Skeletal muscle tissue (tissue), 4 donors: ENCODE data around the gene UBE2Q1. TPM values are rescaled to one million over a fixed set of nuclear protein-coding genes. Genes with fewer than 3 reads are reported as not detected.

Experiments used
- H3K27ac ChIP-seq: one replicate; pipeline ENCODE4 v1.7.0; 2013; ENCODE audit warnings: mild to moderate bottlenecking, low read depth, low read length, inconsistent platforms
- H3K27me3 ChIP-seq, 3 donors: one replicate each; pipeline ENCODE4 v1.7.0; 2013; ENCODE audit warnings: low read length in 3 of 3; ENCODE audit not compliant: control insufficient read depth in 3 of 3, insufficient read depth in 3 of 3
- H3K36me3 ChIP-seq, 3 donors: one replicate each; pipeline ENCODE4 v1.7.0; 2013; ENCODE audit warnings: low read length in 3 of 3; ENCODE audit not compliant: control insufficient read depth in 3 of 3, insufficient read depth in 3 of 3
- H3K4me1 ChIP-seq, 3 donors: one replicate each; pipeline ENCODE4 v1.7.0; 2013; ENCODE audit warnings: low read length in 3 of 3, mild to moderate bottlenecking in 3 of 3; ENCODE audit not compliant: control insufficient read depth in 3 of 3, insufficient read depth in 3 of 3
- H3K4me3 ChIP-seq, 3 donors: one replicate each; pipeline ENCODE4 v1.7.0; 2013; ENCODE audit warnings: low read length in 3 of 3
- H3K9ac ChIP-seq, 3 donors: one replicate each; pipeline ENCODE4 v1.7.0; 2013; ENCODE audit warnings: low read length in 3 of 3, mild to moderate bottlenecking in 3 of 3, moderate library complexity in 2 of 3, low read depth in 1 of 3
- H3K9me3 ChIP-seq, 3 donors: one replicate each; pipeline ENCODE4 v1.7.0; 2013; ENCODE audit warnings: low read length in 3 of 3; ENCODE audit not compliant: control insufficient read depth in 3 of 3
- total RNA-seq: library from RNA; depleted of rRNA; stranded (reverse); fragments of >200 nt; gene quantifications from one replicate; pipeline ENCODE4 v1.2.3, GENCODE V29; 2014
- donor health status: Osteomylitis.

UBE2Q1 gene
- total RNA-seq, 1 donor from 2014 or later = 15.1 TPM

- Histone ChIP-seq H3K36me3 (peaks cover 54 to 85% (median 81%) of the 10 kb centered on the region in 3 donors), H3K27ac (no peak overlapping the region), H3K4me3 (no peak overlapping the region), H3K4me1 (no peaks in the 10 kb centered on the region), H3K27me3 (no peaks in the 10 kb centered on the region), H3K9ac (no peak overlapping the region), H3K9me3 (no peaks in the 10 kb centered on the region)
Observed at GRCh38 chr1:154593390-154593789, 34.9 kb upstream of the UBE2Q1 start.

GRCh38 chr1:154591206-154591605 lies 32.7 kb upstream of the UBE2Q1 start:
- Histone ChIP-seq H3K27ac (no peak overlapping the region), H3K36me3 (peaks cover 56 to 85% (median 83%) of the 10 kb centered on the region in 3 donors), H3K4me1 (no peaks in the 10 kb centered on the region), H3K4me3 (no peak overlapping the region), H3K9me3 (no peaks in the 10 kb centered on the region), H3K27me3 (no peaks in the 10 kb centered on the region), H3K9ac (no peak overlapping the region)

- no peak overlapping the region for H3K27ac ChIP-seq
- H3K9ac ChIP-seq = no peak overlapping the region
- H3K27me3 ChIP-seq = no peaks in the 10 kb centered on the region
- H3K36me3 ChIP-seq = peaks cover 56 to 85% (median 84%) of the 10 kb centered on the region in 3 donors
- H3K4me3 ChIP-seq = no peak overlapping the region
- no peaks in the 10 kb centered on the region for H3K9me3 ChIP-seq
- no peaks in the 10 kb centered on the region for H3K4me1 ChIP-seq
Observed at GRCh38 chr1:154590756-154591155, 32.3 kb upstream of the UBE2Q1 start.

GRCh38 chr1:154589780-154590179 lies 31.3 kb upstream of the UBE2Q1 start:
- H3K27ac ChIP-seq = no peak overlapping the region
- H3K27me3 ChIP-seq = no peaks in the 10 kb centered on the region
- H3K9me3 ChIP-seq = no peaks in the 10 kb centered on the region
- H3K36me3 ChIP-seq = peaks cover 62 to 89% (median 87%) of the 10 kb centered on the region in 3 donors
- H3K4me1 ChIP-seq = no peaks in the 10 kb centered on the region
- no peak overlapping the region for H3K9ac ChIP-seq
- no peak overlapping the region for H3K4me3 ChIP-seq

- Histone ChIP-seq H3K27me3 (no peaks in the 10 kb centered on the region), H3K4me3 (no peak overlapping the region), H3K9me3 (no peaks in the 10 kb centered on the region), H3K9ac (no peak overlapping the region), H3K36me3 (peaks cover 83 to 95% (median 92%) of the 10 kb centered on the region in 3 donors), H3K4me1 (no peaks in the 10 kb centered on the region), H3K27ac (no peak overlapping the region)
Observed at GRCh38 chr1:154586641-154587040, 28.2 kb upstream of the UBE2Q1 start.

- H3K27ac ChIP-seq = no peak overlapping the region
- H3K9ac ChIP-seq = no peak overlapping the region
- no peaks in the 10 kb centered on the region for H3K9me3 ChIP-seq
- no peak overlapping the region for H3K4me3 ChIP-seq
- H3K36me3 ChIP-seq = peaks cover 81 to 93% (median 89%) of the 10 kb centered on the region in 3 donors
- no peaks in the 10 kb centered on the region for H3K4me1 ChIP-seq
- no peaks in the 10 kb centered on the region for H3K27me3 ChIP-seq
Observed at GRCh38 chr1:154586231-154586630, 27.8 kb upstream of the UBE2Q1 start.

GRCh38 chr1:154584267-154584994 lies 26.0 kb upstream of the UBE2Q1 start:
- Histone ChIP-seq H3K27me3 (no peaks in the 10 kb centered on the region), H3K36me3 (peaks cover 80 to 96% (median 94%) of the 10 kb centered on the region in 3 donors), H3K27ac (no peak overlapping the region), H3K9ac (no peak overlapping the region), H3K9me3 (no peaks in the 10 kb centered on the region), H3K4me1 (no peaks in the 10 kb centered on the region), H3K4me3 (no peak overlapping the region)

- Histone ChIP-seq H3K4me3 (no peak overlapping the region), H3K9ac (no peak overlapping the region), H3K27me3 (no peaks in the 10 kb centered on the region), H3K36me3 (peaks cover 77 to 94% (median 94%) of the 10 kb centered on the region in 3 donors), H3K4me1 (no peaks in the 10 kb centered on the region), H3K9me3 (no peaks in the 10 kb centered on the region), H3K27ac (no peak overlapping the region)
Observed at GRCh38 chr1:154583773-154584172, 25.3 kb upstream of the UBE2Q1 start.

GRCh38 chr1:154582885-154583284 lies 24.4 kb upstream of the UBE2Q1 start:
- H3K36me3 ChIP-seq = peaks cover 72 to 92% (median 89%) of the 10 kb centered on the region in 3 donors
- H3K4me3 ChIP-seq = no peak overlapping the region
- peaks cover 0 to under 1% (median under 1%) of the 10 kb centered on the region in 3 donors for H3K4me1 ChIP-seq
- H3K27me3 ChIP-seq = no peaks in the 10 kb centered on the region
- no peaks in the 10 kb centered on the region for H3K9me3 ChIP-seq
- no peak overlapping the region for H3K9ac ChIP-seq
- H3K27ac ChIP-seq = no peak overlapping the region

GRCh38 chr1:154581766-154582165 lies 23.3 kb upstream of the UBE2Q1 start:
- Histone ChIP-seq H3K36me3 (peaks cover 62 to 80% (median 78%) of the 10 kb centered on the region in 3 donors), H3K27ac (no peak overlapping the region), H3K9me3 (no peaks in the 10 kb centered on the region), H3K27me3 (no peaks in the 10 kb centered on the region), H3K9ac (no peak overlapping the region), H3K4me1 (peaks cover 3 to 6% (median 5%) of the 10 kb centered on the region in 3 donors), H3K4me3 (no peak overlapping the region)
